HG03469 (cell line): ENCODE measurements around the gene KHSRP.

Experiments used
- ATAC-seq: cut with Tn5 transposase; IDR thresholded peaks from one replicate; pipeline ENCODE4 v1.9.1; 2021; ENCODE audit warnings: mild to moderate bottlenecking, moderate library complexity, moderate number of reproducible peaks; ENCODE audit not compliant: unreplicated experiment

Gene KHSRP

DNA sequence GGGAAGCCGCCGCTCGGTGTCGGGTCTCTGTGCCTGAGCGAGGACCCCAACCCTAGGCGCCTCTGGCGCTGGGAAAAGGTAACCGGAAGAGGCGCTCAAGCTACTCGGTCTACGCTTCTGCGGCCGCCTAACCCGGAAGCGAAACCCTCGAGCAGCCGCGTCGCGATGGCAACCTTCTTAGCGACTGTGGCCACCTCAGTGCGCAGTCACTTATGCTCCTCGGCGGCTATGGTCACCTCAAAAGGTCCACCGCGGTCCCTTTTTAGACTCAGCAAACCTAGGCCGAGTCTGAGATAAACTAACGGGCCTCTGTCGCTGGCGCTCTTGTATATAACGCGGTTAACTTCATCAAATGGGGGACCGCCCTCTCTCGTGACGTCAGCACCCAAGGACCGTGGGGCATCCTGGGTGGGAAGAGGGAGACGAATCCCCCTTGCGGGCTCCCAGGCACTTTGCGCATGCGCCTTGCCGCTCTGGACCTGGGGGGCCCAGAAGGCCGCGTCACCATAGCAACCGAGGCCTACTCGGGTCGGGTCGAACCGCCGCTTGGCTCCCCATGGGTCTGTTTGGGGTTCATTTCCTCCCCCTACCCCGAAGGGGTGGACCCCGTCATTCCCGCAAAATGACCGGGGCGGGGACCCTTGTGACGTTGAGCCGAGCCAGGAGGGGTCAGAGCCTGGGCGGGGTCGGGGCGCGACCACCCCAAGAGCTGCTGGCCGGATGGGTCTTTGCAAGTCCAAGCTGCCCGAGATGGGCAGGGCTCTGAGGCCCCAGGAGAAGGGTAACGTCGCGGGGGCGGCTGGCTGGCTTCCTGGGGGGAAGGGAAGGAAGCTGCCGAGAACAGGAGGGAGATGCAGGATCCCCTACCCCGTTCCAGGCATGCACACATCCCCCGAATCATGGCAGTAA lies 31.3 kb downstream of the KHSRP start, which contains the start of gene GTF2F1:
Gene GTF2F1 (minus strand): TSS at position 91 of the 909 bp plus-strand sequence. CDS start 169 bp downstream, outside the sequence.
- no peak for ATAC-seq

DNA sequence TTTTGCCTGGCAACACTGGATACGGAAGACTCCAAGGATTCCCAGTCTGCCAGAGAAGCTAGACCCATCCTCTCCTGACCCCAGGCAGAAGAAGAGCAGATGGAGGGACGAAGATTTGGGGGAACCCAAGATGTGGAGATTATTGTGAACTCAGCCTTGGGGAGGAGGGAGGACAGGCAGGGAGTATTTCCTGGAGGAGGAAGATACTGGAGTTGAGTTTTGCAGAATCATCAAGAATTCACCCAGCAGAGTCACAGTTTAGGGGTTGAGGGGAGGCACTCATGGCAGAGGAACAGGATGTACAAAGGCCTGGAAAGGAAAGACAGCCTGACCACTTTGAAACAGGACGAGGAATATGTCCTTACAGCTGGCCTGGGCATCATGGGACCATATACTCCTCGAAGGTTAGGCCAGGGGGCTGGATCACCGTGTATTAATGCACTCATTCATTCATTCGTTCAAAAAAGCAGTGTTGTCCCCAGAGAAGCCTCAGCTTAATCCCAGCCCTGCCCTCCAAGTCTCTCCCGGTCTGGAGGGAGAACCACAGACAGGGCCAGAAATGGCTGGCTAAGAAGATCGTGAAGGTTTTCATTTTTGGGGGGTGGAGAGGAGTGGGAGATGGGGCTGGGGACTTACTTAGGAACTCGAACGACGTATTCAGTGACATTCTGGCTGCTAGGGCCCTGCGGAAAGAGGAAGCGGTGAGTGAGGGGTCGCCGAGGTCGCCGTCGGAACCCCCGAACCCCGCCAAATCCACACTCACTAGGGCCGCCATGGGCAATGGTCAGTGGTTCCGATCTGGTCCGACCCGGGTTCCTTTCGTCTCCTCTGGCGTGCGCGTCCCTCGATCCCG lies 32.2 kb downstream of the KHSRP start:
- ATAC-seq, result no peak

GRCh38 chr19:6387372-6387771 lies 37.2 kb downstream of the KHSRP start:
- ATAC-seq, result no peak

- ATAC-seq, result no peak
Observed at GRCh38 chr19:6384381-6384780, 40.2 kb downstream of the KHSRP start.

- ATAC-seq, result no peak
Observed at GRCh38 chr19:6383188-6383587, 41.4 kb downstream of the KHSRP start.

DNA sequence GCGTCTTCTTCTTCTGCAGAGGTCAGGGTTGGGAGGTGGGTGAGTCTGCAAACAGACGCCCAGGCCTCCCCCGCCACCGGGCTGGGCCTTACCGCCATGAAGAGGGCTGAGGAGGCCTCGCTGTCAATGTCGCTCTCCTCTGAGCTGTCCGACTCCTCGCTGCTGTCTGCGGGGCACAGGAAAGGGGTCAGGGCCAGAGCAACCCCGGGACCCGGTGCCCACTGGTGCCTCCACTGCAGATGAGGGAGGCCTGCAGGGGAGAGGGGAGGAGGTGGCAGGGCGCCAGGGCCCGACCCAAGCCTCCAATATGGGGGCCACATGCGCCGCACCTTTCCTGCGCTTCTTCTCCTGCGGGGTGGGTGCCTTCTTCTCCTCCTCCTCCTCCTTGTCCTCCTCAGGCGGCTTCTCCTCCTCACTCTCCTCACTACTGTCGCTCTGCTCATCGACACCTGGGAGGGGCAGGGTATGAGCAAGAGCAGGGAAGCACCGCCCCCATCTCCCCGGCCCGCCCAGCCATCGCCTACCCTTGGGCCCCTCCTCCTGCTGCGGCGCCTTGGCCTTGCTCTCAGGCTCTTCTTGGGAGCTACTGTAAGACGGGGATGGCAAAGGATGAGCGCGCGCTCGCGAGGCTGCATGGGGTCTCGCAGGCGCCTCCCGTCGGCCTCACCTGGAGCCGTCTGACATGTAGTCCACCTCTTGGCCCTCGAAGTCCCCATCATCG lies 43.4 kb downstream of the KHSRP start:
- no peak for ATAC-seq

GRCh38 chr19:6379744-6380143 lies 44.9 kb downstream of the KHSRP start:
- ATAC-seq, result no peak

DNA sequence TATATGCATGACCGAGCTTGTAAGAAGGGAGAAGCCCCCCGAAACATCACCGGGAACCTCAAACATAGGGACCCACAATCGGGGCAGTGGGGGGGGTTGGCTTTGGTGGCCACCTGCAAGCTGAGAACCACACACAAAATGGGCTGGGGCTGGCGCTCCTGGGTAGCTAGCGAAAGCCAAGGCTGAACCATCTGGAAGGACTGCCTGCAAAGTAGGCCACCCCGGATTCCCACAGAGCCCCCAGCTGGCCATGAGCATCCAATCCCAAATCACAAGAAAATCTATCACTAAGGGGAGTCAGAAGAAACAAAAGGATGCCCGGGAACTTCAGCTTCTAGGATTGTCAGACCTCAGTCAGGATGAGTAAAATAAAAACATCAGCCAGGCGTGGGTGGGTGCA lies 46.1 kb downstream of the KHSRP start:
- ATAC-seq, result no peak

DNA sequence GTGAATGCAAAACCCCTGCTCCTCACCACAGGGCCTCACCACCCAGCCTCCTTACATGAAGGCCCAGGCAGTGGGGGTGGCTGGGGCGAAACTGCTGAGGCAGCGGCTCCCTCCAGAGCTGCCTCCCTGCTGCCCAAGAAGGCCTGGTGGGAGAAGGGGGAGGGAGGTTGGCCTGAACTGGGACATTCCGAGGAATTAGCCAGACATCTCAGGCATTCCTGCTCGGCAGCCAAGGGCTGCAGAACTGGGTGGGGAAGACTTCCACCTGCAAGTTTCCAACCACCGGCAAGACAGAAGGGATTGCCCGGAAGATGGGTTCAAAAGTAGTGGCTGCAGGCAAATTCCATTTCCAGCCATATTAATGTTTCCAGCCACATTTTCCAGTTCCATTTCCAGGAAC lies 46.6 kb downstream of the KHSRP start:
- ATAC-seq, result no peak

- no peak for ATAC-seq
Observed at GRCh38 chr19:6376512-6377190, 48.0 kb downstream of the KHSRP start.

GRCh38 chr19:6375411-6376010 lies 49.1 kb downstream of the KHSRP start, which contains the start of gene PSPN:
TSS of gene PSPN (minus strand) at chr19:6375933. CDS start at chr19:6375849, 84 bp downstream.
- no peak for ATAC-seq

DNA sequence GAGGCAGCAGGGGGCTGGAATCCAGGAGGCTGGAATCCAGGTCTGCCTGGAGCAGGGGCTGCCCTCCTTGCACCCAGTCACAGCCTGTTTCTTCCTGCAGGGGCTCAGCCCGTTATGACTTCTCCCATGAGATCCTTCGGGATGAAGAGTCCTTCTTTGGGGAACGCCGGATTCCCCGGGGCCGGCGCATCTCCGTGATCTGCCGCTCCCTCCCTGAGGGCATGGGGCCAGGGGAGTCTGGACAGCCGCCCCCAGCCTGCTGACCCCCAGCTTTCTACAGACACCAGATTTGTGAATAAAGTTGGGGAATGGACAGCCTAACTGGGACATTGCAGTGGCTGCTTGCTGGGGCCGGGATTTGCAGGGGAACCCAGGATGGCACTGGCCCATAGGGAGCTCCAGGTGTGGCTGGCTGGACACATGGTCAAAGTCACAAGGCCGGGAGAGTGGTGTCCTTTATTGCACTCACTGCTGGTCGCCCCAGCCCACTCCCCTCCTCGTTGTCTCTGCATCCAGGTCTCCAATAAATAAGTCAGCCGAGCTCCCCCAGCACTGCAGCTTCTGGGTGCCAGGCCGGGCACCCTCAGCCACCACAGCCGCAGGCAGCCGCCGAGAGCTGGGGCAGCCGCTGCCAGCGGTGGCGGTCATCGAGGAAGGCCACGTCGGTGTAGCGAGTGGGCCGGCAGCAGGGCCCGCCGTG lies 49.8 kb downstream of the KHSRP start:
- ATAC-seq, result no peak

DNA sequence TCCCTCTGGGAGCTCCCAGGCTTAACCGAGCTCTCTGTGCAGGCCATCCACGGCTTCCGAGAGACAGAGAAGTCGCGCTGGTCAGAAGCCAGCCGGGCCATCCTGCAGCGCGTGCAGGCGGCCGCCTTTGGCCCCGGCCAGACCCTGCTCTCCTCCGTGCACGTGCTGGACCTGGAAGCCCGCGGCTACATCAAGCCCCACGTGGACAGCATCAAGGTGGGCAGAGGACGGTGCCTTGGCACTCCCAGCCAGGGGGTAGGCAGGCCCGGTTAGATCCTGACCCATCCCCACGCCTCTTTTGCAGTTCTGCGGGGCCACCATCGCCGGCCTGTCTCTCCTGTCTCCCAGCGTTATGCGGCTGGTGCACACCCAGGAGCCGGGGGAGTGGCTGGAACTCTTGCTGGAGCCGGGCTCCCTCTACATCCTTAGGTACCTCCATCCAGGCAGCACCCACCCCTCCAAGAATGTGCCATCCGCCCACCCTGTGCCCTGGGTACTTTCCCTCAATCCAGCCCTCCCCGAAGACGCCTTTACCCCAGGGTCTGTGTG lies 50.4 kb downstream of the KHSRP start:
- ATAC-seq, result no peak

DNA sequence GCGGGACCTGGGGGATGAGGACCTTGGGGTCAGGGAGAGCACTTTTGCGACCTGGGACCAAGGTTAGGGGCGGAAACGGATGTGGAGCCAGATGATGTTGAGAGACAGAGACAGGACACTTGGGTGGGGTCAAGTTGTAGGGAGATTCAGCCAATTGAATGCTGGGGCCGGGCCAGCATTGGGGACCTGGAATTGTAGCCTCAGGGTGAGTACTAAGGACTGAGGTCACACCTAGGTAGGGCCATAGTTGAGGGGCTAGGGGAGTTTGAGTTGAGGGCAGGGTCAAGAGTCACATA lies 50.9 kb downstream of the KHSRP start:
- ATAC-seq, result no peak

GRCh38 chr19:6373096-6373812 lies 51.4 kb downstream of the KHSRP start:
- peak; percentile 26 for ATAC-seq

GRCh38 chr19:6372594-6373095 lies 52.0 kb downstream of the KHSRP start, which contains the start of gene ALKBH7:
TSS of gene ALKBH7 (plus strand) at chr19:6372794. CDS start at chr19:6372821, 27 bp downstream.
- ATAC-seq, result peak; percentile 60

DNA sequence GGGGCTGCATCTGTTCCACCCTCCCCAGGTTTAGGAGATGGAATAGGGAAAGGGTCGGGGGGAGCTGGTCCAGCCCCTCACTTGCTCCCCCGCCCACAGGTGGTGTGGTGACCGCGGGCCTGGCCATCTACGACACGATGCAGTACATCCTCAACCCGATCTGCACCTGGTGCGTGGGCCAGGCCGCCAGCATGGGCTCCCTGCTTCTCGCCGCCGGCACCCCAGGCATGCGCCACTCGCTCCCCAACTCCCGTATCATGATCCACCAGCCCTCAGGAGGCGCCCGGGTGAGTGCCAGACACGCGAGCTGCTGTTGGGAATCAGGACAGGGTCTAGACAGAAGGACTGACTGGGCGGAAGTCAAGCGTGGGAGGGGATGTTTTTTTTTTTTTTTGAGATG lies 60.3 kb downstream of the KHSRP start:
- no peak for ATAC-seq
